ENCODE measurements around the gene TOX3. TPM values are rescaled to one million over a fixed set of nuclear protein-coding genes. Genes with fewer than 3 reads are reported as not detected.

The TOX3 gene
- total and polyA plus RNA-seq, 2 experiments from 2014 or later, result 9.8 to 15.6 TPM

DNA sequence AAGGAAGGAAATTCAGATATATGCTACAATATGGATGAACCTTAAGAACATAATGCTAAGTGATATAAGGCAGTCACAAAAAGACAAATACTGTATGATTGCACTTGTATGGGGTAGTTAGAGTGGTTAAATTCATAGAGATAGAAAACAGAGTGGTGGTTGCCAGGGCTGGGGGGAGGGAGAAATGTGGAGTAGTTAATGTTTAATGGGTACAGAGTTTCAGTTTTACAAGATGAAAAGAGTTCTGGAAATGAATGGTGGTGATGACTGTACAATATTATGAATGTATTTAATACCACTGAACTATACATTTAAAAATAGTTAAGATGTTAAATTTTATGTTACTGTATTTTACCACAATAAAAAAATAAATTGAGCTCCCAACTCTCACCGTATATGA is 157.9 kb downstream of the TOX3 start:
- H3K4me3 ChIP-seq, result no peak overlapping the region
- Mint-ChIP-seq H3K36me3 (ENCODE audit: low read depth) (no peaks in the 10 kb centered on the region), H3K9me3 (no peaks in the 10 kb centered on the region), H3K4me3 (no peak overlapping the region), H3K27ac (no peak overlapping the region), H3K4me1 (no peaks in the 10 kb centered on the region), H3K27me3 (ENCODE audit: insufficient read depth, low read depth, poor library complexity) (peaks cover 1% of the 10 kb centered on the region)
- H3K4me1 ChIP-seq (ENCODE audit: insufficient read depth), result no peaks in the 10 kb centered on the region
- DNase-seq (ENCODE audit: low spot score) (no peak), ATAC-seq (no peak)
- no peaks in the 10 kb centered on the region for H3K79me2 ChIP-seq (replicated peaks; ENCODE audit: insufficient read depth)
- no peak overlapping the region for H3K27ac ChIP-seq (ENCODE audit: low read depth)
- no peaks in the 10 kb centered on the region for H3F3A ChIP-seq (replicated peaks; ENCODE audit: low read depth)
- H3K4me2 ChIP-seq, result no peak overlapping the region
- peaks cover 14% of the 10 kb centered on the region for H3K9me2 ChIP-seq (ENCODE audit: insufficient read depth)
- TF ChIP-seq POLR2AphosphoS5 (IDR thresholded peaks at IDR 0.05; ENCODE audit: low read depth), result no peak
- TF ChIP-seq, protein P1, sequence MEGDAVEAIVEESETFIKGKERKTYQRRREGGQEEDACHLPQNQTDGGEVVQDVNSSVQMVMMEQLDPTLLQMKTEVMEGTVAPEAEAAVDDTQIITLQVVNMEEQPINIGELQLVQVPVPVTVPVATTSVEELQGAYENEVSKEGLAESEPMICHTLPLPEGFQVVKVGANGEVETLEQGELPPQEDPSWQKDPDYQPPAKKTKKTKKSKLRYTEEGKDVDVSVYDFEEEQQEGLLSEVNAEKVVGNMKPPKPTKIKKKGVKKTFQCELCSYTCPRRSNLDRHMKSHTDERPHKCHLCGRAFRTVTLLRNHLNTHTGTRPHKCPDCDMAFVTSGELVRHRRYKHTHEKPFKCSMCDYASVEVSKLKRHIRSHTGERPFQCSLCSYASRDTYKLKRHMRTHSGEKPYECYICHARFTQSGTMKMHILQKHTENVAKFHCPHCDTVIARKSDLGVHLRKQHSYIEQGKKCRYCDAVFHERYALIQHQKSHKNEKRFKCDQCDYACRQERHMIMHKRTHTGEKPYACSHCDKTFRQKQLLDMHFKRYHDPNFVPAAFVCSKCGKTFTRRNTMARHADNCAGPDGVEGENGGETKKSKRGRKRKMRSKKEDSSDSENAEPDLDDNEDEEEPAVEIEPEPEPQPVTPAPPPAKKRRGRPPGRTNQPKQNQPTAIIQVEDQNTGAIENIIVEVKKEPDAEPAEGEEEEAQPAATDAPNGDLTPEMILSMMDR (conservative IDR thresholded peaks at IDR 0.05; ENCODE audit: low read depth in 2 of 2), result no peak
- TF ChIP-seq, protein P2, sequence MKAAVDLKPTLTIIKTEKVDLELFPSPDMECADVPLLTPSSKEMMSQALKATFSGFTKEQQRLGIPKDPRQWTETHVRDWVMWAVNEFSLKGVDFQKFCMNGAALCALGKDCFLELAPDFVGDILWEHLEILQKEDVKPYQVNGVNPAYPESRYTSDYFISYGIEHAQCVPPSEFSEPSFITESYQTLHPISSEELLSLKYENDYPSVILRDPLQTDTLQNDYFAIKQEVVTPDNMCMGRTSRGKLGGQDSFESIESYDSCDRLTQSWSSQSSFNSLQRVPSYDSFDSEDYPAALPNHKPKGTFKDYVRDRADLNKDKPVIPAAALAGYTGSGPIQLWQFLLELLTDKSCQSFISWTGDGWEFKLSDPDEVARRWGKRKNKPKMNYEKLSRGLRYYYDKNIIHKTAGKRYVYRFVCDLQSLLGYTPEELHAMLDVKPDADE (IDR thresholded peaks at IDR 0.05), result no peak
- TF ChIP-seq JUNB (IDR thresholded peaks at IDR 0.05; ENCODE audit: unreplicated experiment), result no peak
- TF ChIP-seq NANOG (IDR thresholded peaks at IDR 0.05; ENCODE audit: borderline replicate concordance), result no peak
- no peak for TF ChIP-seq EZH2 (IDR thresholded peaks at IDR 0.05; ENCODE audit: low read depth, unreplicated experiment)
- TF ChIP-seq, protein P3, sequence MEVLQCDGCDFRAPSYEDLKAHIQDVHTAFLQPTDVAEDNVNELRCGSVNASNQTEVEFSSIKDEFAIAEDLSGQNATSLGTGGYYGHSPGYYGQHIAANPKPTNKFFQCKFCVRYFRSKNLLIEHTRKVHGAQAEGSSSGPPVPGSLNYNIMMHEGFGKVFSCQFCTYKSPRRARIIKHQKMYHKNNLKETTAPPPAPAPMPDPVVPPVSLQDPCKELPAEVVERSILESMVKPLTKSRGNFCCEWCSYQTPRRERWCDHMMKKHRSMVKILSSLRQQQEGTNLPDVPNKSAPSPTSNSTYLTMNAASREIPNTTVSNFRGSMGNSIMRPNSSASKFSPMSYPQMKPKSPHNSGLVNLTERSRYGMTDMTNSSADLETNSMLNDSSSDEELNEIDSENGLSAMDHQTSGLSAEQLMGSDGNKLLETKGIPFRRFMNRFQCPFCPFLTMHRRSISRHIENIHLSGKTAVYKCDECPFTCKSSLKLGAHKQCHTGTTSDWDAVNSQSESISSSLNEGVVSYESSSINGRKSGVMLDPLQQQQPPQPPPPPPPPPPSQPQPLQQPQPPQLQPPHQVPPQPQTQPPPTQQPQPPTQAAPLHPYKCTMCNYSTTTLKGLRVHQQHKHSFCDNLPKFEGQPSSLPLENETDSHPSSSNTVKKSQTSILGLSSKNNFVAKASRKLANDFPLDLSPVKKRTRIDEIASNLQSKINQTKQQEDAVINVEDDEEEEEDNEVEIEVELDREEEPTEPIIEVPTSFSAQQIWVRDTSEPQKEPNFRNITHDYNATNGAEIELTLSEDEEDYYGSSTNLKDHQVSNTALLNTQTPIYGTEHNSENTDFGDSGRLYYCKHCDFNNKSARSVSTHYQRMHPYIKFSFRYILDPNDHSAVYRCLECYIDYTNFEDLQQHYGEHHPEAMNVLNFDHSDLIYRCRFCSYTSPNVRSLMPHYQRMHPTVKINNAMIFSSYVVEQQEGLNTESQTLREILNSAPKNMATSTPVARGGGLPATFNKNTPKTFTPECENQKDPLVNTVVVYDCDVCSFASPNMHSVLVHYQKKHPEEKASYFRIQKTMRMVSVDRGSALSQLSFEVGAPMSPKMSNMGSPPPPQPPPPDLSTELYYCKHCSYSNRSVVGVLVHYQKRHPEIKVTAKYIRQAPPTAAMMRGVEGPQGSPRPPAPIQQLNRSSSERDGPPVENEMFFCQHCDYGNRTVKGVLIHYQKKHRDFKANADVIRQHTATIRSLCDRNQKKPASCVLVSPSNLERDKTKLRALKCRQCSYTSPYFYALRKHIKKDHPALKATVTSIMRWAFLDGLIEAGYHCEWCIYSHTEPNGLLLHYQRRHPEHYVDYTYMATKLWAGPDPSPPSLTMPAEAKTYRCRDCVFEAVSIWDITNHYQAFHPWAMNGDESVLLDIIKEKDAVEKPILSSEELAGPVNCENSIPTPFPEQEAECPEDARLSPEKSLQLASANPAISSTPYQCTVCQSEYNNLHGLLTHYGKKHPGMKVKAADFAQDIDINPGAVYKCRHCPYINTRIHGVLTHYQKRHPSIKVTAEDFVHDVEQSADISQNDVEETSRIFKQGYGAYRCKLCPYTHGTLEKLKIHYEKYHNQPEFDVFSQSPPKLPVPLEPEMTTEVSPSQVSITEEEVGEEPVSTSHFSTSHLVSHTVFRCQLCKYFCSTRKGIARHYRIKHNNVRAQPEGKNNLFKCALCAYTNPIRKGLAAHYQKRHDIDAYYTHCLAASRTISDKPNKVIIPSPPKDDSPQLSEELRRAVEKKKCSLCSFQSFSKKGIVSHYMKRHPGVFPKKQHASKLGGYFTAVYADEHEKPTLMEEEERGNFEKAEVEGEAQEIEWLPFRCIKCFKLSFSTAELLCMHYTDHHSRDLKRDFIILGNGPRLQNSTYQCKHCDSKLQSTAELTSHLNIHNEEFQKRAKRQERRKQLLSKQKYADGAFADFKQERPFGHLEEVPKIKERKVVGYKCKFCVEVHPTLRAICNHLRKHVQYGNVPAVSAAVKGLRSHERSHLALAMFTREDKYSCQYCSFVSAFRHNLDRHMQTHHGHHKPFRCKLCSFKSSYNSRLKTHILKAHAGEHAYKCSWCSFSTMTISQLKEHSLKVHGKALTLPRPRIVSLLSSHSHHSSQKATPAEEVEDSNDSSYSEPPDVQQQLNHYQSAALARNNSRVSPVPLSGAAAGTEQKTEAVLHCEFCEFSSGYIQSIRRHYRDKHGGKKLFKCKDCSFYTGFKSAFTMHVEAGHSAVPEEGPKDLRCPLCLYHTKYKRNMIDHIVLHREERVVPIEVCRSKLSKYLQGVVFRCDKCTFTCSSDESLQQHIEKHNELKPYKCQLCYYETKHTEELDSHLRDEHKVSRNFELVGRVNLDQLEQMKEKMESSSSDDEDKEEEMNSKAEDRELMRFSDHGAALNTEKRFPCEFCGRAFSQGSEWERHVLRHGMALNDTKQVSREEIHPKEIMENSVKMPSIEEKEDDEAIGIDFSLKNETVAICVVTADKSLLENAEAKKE (CRISPR knock-in tag; IDR thresholded peaks at IDR 0.05), result no peak
- TF ChIP-seq STAT1 (IDR thresholded peaks at IDR 0.05; ENCODE audit: unreplicated experiment), result no peak
- TF ChIP-seq, protein P4, sequence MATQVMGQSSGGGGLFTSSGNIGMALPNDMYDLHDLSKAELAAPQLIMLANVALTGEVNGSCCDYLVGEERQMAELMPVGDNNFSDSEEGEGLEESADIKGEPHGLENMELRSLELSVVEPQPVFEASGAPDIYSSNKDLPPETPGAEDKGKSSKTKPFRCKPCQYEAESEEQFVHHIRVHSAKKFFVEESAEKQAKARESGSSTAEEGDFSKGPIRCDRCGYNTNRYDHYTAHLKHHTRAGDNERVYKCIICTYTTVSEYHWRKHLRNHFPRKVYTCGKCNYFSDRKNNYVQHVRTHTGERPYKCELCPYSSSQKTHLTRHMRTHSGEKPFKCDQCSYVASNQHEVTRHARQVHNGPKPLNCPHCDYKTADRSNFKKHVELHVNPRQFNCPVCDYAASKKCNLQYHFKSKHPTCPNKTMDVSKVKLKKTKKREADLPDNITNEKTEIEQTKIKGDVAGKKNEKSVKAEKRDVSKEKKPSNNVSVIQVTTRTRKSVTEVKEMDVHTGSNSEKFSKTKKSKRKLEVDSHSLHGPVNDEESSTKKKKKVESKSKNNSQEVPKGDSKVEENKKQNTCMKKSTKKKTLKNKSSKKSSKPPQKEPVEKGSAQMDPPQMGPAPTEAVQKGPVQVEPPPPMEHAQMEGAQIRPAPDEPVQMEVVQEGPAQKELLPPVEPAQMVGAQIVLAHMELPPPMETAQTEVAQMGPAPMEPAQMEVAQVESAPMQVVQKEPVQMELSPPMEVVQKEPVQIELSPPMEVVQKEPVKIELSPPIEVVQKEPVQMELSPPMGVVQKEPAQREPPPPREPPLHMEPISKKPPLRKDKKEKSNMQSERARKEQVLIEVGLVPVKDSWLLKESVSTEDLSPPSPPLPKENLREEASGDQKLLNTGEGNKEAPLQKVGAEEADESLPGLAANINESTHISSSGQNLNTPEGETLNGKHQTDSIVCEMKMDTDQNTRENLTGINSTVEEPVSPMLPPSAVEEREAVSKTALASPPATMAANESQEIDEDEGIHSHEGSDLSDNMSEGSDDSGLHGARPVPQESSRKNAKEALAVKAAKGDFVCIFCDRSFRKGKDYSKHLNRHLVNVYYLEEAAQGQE (IDR thresholded peaks at IDR 0.05; ENCODE audit: unreplicated experiment), result no peak
- TF ChIP-seq ZNF331 (CRISPR knock-in tag; IDR thresholded peaks at IDR 0.05; ENCODE audit: low read depth), result no peak
- H3K36me3 ChIP-seq (ENCODE audit: insufficient read depth), result no peaks in the 10 kb centered on the region
- no peaks in the 10 kb centered on the region for H4K20me1 ChIP-seq (replicated peaks; ENCODE audit: insufficient read depth)
- no peaks in the 10 kb centered on the region for H3K27me3 ChIP-seq (ENCODE audit: insufficient read depth)
- H2AFZ ChIP-seq, result no peak overlapping the region
